Measurements from ENCODE around the gene ATL3. TPM values are rescaled to one million over a fixed set of nuclear protein-coding genes. Genes with fewer than 3 reads are reported as not detected.
A peak's percentile ranks its signal among the peaks of the same experiment; 100 is the strongest.

The ATL3 gene
- total RNA-seq, 1 experiment from 2014 or later = 98.3 TPM

GRCh38 chr11:63698976-63699733, 28.0 kb upstream of the ATL3 start:
- Histone ChIP-seq H3K36me3 (ENCODE audit: low read depth) (peaks cover 7% of the 10 kb centered on the region; the same call in 1 of the 2 replicates), H3K4me3 (no peak overlapping the region), H3K4me2 (peak overlapping the region; percentile 30; the same call in 1 of the 2 replicates), H4K20me1 (ENCODE audit: insufficient read depth) (peaks cover 17% of the 10 kb centered on the region; the same call in 1 of the 2 replicates), H3K9me3 (ENCODE audit: insufficient read depth, low read depth) (no peaks in the 10 kb centered on the region), H3K9me2 (ENCODE audit: insufficient read depth) (no peaks in the 10 kb centered on the region), H3K27me3 (ENCODE audit: insufficient read depth, low read depth) (no peaks in the 10 kb centered on the region), H3K4me1 (replicated peaks; ENCODE audit: insufficient read depth) (peaks cover 9% of the 10 kb centered on the region), H3K27ac (peak overlapping the region; percentile 36; the same call in 1 of the 2 replicates), H3K79me2 (ENCODE audit: low read depth) (peaks cover 86% of the 10 kb centered on the region), H2AFZ (no peak overlapping the region), H3F3A (ENCODE audit: insufficient read depth, low read depth) (peaks cover 15% of the 10 kb centered on the region; the same call in 1 of the 2 replicates)
- TF ChIP-seq EZH2 (IDR thresholded peaks at IDR 0.05; ENCODE audit: low read depth) = no peak
- TF ChIP-seq, protein P1, sequence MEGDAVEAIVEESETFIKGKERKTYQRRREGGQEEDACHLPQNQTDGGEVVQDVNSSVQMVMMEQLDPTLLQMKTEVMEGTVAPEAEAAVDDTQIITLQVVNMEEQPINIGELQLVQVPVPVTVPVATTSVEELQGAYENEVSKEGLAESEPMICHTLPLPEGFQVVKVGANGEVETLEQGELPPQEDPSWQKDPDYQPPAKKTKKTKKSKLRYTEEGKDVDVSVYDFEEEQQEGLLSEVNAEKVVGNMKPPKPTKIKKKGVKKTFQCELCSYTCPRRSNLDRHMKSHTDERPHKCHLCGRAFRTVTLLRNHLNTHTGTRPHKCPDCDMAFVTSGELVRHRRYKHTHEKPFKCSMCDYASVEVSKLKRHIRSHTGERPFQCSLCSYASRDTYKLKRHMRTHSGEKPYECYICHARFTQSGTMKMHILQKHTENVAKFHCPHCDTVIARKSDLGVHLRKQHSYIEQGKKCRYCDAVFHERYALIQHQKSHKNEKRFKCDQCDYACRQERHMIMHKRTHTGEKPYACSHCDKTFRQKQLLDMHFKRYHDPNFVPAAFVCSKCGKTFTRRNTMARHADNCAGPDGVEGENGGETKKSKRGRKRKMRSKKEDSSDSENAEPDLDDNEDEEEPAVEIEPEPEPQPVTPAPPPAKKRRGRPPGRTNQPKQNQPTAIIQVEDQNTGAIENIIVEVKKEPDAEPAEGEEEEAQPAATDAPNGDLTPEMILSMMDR (conservative IDR thresholded peaks at IDR 0.05) = no peak
- intact Hi-C loops (cut with micrococcal nuclease; ENCODE audit: unreplicated experiment) = no loop called here
- ChIA-PET CTCF (interaction anchor here (0.6 kb wide), 1 partner anchor 1870 kb away, joined by 3 read pairs; no protein-coding TSS in a partner anchor), POLR2A (ENCODE audit: unreplicated experiment) (interaction anchor here (0.5 to 0.6 kb wide), 2 partner anchors 40 to 1514 kb away, joined by 5 to 6 read pairs; no protein-coding TSS in a partner anchor)
- BruUV-seq (replicated peaks) = no TSS peak
- DNase-seq = no peak

DNA sequence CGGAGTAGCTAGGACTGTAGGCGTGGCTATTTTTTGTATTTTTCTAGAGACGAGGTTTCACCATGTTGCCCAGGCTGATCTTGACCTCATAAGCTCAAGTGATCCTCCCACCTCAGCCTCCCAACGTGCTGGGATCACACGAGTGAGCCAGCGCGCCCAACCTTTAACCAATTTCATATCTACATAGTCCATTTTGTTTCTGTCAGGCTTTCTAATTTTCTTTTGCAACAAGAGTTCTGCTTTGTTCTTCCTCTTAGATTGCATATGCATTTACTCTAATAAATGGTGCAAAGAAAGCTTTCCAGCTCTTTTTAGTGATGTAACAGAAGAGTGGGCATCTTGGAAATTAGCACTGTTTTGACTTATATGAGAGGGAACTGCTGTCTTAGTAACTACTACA, 23.4 kb upstream of the ATL3 start:
- Histone ChIP-seq H3F3A (ENCODE audit: insufficient read depth, low read depth) (peaks cover 22% of the 10 kb centered on the region; the same call in 1 of the 2 replicates), H3K9me3 (ENCODE audit: insufficient read depth, low read depth) (no peaks in the 10 kb centered on the region), H3K4me2 (no peak overlapping the region), H2AFZ (no peak overlapping the region), H3K79me2 (ENCODE audit: low read depth) (peaks cover 87% of the 10 kb centered on the region), H3K27me3 (ENCODE audit: insufficient read depth, low read depth) (no peaks in the 10 kb centered on the region), H3K9me2 (ENCODE audit: insufficient read depth) (no peaks in the 10 kb centered on the region), H3K4me1 (replicated peaks; ENCODE audit: insufficient read depth) (peaks cover 7% of the 10 kb centered on the region), H3K27ac (no peak overlapping the region), H4K20me1 (ENCODE audit: insufficient read depth) (peaks cover 9% of the 10 kb centered on the region; the same call in 1 of the 2 replicates), H3K4me3 (no peak overlapping the region), H3K36me3 (ENCODE audit: low read depth) (peaks cover 8% of the 10 kb centered on the region; the same call in 1 of the 2 replicates)
- no peak for TF ChIP-seq EZH2 (IDR thresholded peaks at IDR 0.05; ENCODE audit: low read depth)
- TF ChIP-seq, protein P1 (conservative IDR thresholded peaks at IDR 0.05) = no peak
- ChIA-PET POLR2A (ENCODE audit: unreplicated experiment) (no interaction called here), CTCF (interaction anchor here (0.7 kb wide), 1 partner anchor 325 kb away, joined by 3 read pairs; no protein-coding TSS in a partner anchor)
- DNase-seq = no peak
- intact Hi-C loops (cut with micrococcal nuclease; ENCODE audit: unreplicated experiment) = no loop called here
- no TSS peak for BruUV-seq (replicated peaks)

DNA sequence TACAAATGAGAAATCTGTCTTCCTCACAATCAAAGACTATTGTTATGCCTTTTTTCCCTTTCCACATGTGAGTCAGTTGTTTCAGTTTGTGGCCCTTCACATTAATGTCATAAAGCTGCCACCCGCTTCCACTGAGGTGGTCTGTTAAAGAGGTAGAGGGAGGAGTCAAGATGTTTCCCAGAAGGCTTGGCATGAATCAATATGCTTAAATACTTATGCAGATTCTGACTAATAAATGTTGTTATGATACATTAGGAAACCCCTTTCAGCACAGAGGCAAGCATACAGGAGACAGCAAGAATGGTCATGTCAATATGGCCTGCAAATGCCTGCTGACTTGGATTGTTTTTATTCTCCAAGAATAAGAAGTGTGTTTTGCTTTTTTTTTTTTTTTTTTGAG, 16.7 kb upstream of the ATL3 start:
- H4K20me1 ChIP-seq (ENCODE audit: insufficient read depth) = peaks cover 20% of the 10 kb centered on the region; the same call in 1 of the 2 replicates
- no peaks in the 10 kb centered on the region for H3K9me3 ChIP-seq (ENCODE audit: insufficient read depth, low read depth)
- H3K4me3 ChIP-seq = no peak overlapping the region
- peaks cover 100% of the 10 kb centered on the region for H3K79me2 ChIP-seq (ENCODE audit: low read depth)
- peaks cover 6% of the 10 kb centered on the region; the same call in 1 of the 2 replicates for H3F3A ChIP-seq (ENCODE audit: insufficient read depth, low read depth)
- ChIA-PET CTCF (no interaction called here), POLR2A (ENCODE audit: unreplicated experiment) (no interaction called here)
- no peak overlapping the region for H3K4me2 ChIP-seq
- no peak overlapping the region for H2AFZ ChIP-seq
- peaks cover 4% of the 10 kb centered on the region; the same call in 1 of the 2 replicates for H3K36me3 ChIP-seq (ENCODE audit: low read depth)
- DNase-seq = no peak
- H3K4me1 ChIP-seq (replicated peaks; ENCODE audit: insufficient read depth) = peaks cover 26% of the 10 kb centered on the region
- BruUV-seq (replicated peaks) = no TSS peak
- TF ChIP-seq EZH2 (IDR thresholded peaks at IDR 0.05; ENCODE audit: low read depth) = no peak
- TF ChIP-seq, protein P1 (conservative IDR thresholded peaks at IDR 0.05) = no peak
- intact Hi-C loops (cut with micrococcal nuclease; ENCODE audit: unreplicated experiment) = no loop called here
- no peaks in the 10 kb centered on the region for H3K9me2 ChIP-seq (ENCODE audit: insufficient read depth)
- H3K27ac ChIP-seq = no peak overlapping the region
- H3K27me3 ChIP-seq (ENCODE audit: insufficient read depth, low read depth) = no peaks in the 10 kb centered on the region

Measured in PC-9 (cell line).